Activated CD4-positive, alpha-beta T cell treated with anti-CD3 and anti-CD28 coated beads, Interleukin-2, Interleukin-6, amounts not matched to agents 100 ng/mL and 50 ng/mL, durations not matched to agents 16 hours and 8 hours (primary cell): Measurements from ENCODE around the gene CHRNB1.
A peak's percentile ranks its signal among the peaks of the same experiment; 100 is the strongest.
"Not testable (repeated sequence)": the region's sequence is repeated elsewhere in the genome, so short reads cannot be mapped to it uniquely, and the experiment has no call there.

Source experiments
- DNase-seq: peaks from one replicate; pipeline ENCODE4 v3.0.0-alpha.2; 2020

The CHRNB1 gene

DNA sequence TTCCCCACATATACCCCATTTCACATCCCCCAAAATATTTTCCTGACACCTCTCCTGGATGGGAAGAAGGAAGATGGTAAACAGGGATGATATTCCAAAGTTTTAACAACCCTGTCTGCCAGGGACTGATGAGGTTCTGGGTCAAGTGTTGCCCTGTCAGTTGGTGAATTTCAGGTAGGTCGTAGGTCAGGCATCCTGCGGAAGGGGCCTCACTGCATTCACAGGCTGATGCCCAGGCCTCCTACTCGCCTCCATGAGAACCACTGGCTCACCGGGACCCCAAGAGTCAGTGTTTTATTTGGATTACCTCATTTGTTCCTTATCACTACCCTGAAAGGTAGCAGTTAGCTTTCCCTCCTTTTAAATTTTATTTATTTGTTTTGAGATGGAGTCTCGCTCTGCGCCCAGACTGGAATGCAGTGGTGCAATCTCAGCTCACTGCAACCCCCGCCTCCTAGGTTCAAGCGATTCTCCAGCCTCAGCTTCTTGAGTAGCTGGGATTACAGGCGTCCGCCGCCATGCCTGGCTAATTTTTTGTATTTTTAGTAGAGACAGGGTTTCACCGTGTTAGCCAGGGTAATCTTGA lies 24.0 kb downstream of the CHRNB1 start:
- DNase-seq: no peak

- not testable (repeated sequence) for DNase-seq
Observed at GRCh38 chr17:7469843-7470242, 25.0 kb downstream of the CHRNB1 start.

GRCh38 chr17:7470457-7470973 lies 25.7 kb downstream of the CHRNB1 start:
- not testable (repeated sequence) for DNase-seq

GRCh38 chr17:7471729-7472128 lies 26.9 kb downstream of the CHRNB1 start:
- DNase-seq: no peak

- not testable (repeated sequence) for DNase-seq
Observed at GRCh38 chr17:7474767-7475166, 29.9 kb downstream of the CHRNB1 start.

DNA sequence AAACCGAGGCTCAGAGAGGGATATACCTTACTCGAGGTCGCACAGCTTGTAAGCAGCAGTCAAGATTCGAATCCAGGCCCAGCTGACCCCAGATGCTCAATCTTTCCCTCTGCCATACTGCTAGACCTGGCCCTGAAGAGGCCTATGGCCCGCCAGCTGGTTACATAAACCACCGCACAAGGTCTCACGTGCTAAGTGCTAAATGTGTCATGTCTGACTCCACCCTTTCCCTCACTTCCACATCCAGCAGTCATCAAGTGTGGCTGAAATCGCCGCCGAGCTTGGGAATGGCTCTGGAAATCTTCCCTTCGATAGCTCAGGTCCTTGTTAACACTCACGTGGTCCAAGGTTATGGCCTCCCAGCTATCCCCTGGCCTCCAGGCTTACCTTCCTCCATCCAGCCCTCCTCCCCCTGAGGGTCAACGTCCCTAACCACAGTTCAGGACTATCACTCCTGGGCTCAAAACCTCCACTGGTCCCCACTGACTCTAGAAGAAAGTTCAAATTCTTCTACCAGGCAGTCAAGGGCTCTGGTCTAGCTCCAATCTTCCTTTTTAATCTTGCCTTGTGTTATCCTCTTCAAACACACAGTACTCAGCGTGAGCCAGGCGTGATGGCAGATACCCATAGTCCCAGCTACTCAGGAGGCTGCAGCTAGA lies 31.0 kb downstream of the CHRNB1 start:
- no peak for DNase-seq

DNA sequence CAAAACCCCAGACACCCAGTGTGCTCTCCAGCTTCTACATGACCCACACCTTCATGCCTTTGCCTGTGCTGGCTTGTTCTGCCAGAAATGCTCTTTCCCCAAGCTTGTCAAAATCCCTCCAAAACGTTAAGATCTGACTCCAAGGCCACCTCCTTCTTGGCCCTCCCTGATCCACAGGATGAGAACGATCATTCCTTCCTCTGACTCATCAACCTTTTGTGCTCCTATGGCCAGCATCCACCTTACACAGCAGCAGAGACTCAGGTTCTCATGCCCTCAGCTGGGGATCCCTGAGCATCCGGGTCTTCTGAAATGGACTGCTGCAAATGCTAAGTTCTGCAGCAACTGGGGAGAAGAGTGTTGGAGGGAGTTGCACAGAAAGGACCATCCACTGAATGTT lies 31.6 kb downstream of the CHRNB1 start:
- no peak for DNase-seq

- no peak for DNase-seq
Observed at GRCh38 chr17:7476951-7477350, 32.1 kb downstream of the CHRNB1 start.

- no peak for DNase-seq
Observed at GRCh38 chr17:7477392-7478275, 32.8 kb downstream of the CHRNB1 start.

- peak; percentile 58 for DNase-seq
Observed at GRCh38 chr17:7478276-7479212, 33.7 kb downstream of the CHRNB1 start.

- peak; percentile 56 for DNase-seq
Observed at GRCh38 chr17:7479213-7480088, 34.6 kb downstream of the CHRNB1 start, which contains the start of gene ZBTB4. ZBTB4 (minus strand) TSS chr17:7479631; CDS start chr17:7466801, 12,830 bp downstream.

DNA sequence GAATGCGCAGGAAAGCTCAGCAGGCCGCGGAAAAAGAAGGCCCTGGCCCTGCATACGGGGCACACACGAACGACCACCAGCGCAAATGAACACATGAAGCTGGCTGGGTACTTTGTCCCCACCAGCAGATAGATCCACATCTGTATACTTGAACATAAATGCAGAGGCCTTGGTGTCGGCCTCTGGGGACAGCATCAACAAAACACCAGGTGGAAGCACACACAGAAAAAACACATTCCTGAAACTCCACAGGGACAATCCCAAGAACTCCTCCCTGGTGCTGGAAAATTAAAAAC lies 35.2 kb downstream of the CHRNB1 start:
- DNase-seq: no peak

- DNase-seq: not testable (repeated sequence)
Observed at GRCh38 chr17:7481275-7481674, 36.4 kb downstream of the CHRNB1 start, which contains the start of gene SLC35G6. SLC35G6 (plus strand) TSS chr17:7481446; CDS start chr17:7481517, 71 bp downstream.

DNA sequence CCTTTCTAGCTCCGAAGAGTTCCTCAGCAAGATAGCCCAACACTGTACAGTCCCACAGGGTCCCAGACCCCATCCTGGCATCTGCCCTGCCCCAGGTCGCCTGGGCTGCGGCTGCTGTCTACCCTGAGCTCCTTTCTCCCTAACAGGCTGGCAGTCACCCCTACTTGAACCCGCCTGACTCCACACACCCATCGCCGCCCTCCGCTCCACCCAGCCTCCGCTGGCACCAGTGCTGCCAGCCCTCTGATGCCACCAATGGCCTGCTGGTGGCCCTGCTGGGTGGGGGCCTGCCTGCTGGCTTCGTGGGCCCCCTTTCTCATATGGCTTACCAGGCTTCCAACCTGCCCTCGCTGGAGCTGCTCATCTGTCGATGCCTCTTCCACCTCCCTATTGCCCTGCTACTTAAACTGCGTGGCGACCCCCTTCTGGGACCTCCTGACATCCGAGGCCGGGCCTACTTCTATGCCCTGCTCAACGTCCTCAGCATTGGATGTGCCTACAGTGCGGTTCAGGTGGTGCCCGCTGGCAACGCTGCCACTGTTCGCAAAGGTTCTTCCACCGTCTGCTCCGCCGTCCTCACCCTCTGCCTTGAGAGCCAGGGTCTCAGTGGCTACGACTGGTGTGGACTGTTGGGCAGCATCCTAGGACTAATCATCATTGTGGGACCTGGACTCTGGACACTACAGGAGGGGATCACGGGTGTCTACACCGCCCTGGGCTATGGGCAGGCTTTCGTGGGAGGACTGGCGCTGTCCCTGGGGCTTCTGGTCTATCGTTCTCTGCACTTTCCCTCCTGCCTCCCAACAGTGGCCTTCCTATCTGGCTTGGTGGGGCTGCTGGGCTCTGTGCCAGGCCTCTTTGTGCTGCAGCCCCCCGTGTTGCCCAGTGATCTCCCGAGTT lies 37.2 kb downstream of the CHRNB1 start:
- not testable (repeated sequence) for DNase-seq

GRCh38 chr17:7482742-7483088 lies 37.9 kb downstream of the CHRNB1 start:
- DNase-seq: not testable (repeated sequence)

- DNase-seq: peak; percentile 94
Observed at GRCh38 chr17:7483255-7484066, 38.6 kb downstream of the CHRNB1 start.

DNA sequence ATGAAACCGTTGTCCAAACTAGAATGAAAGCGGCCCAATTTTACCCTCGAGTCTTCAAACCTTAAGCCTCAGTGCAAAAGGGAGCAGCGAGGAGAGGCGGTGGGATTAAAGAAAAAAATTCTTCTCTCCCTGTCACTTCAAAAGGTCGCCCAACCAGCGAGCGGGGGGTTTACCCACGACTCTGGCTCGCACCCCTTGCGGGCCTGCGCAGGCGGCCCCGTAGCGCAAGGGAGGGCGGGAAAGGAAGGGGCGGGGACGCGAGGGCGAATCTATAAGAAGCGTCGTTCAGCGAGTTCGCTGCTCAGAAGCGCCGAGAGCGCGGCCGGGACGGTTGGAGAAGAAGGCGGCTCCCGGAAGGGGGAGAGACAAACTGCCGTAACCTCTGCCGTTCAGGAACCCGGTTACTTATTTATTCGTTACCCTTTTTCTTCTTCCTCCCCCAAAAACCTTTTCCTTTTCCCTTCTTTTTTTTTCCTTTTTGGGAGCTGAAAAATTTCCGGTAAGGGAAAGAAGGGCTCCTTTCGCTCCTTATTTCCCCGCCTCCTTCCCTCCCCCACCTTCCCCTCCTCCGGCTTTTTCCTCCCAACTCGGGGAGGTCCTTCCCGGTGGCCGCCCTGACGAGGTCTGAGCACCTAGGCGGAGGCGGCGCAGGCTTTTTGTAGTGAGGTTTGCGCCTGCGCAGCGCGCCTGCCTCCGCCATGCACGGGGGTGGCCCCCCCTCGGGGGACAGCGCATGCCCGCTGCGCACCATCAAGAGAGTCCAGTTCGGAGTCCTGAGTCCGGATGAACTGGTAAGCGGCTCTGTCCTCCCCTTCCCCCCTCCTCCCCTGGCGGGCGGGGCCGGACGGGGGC lies 39.4 kb downstream of the CHRNB1 start, which contains the start of gene POLR2A:
POLR2A (plus strand) TSS at position 300 of the 852 bp plus-strand sequence.
- DNase-seq: peak; percentile 98

DNA sequence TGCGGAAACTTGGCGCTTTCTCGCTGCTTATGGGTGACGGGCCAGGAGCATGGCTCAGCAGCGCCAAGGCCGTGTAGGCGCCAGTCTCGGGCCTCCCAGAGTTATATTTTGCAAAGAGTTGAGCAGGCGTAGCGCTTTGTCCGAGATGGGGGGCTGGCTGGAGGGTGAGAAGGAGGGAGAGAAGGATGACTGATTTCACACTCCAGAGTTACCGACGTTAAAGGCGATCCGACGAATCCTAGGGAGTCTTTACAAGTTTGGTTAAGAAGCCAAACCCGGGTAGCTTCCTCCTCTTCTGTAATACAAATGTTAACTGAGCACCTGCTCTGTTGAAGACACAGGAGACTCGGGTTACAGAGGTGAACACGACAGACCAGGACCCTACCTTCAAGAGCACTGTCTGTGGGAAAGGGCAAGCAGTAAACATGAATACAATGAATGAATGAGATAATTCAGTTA lies 40.1 kb downstream of the CHRNB1 start:
- DNase-seq: no peak
